C4-2B (cell line): ENCODE results near the gene LYZL6.

ENCODE experiments used
- ZFX ChIP-seq: fragments of 450-650 bp; IDR thresholded peaks from 2 replicates; pipeline ENCODE4 v1.6.1; 2017
- TF ChIP-seq, protein P1 (sequence below): fragments of 450-650 bp; conservative IDR thresholded peaks from 2 replicates; pipeline ENCODE4 v1.5.1; 2017; ENCODE audit warnings: mild to moderate bottlenecking

DNA sequence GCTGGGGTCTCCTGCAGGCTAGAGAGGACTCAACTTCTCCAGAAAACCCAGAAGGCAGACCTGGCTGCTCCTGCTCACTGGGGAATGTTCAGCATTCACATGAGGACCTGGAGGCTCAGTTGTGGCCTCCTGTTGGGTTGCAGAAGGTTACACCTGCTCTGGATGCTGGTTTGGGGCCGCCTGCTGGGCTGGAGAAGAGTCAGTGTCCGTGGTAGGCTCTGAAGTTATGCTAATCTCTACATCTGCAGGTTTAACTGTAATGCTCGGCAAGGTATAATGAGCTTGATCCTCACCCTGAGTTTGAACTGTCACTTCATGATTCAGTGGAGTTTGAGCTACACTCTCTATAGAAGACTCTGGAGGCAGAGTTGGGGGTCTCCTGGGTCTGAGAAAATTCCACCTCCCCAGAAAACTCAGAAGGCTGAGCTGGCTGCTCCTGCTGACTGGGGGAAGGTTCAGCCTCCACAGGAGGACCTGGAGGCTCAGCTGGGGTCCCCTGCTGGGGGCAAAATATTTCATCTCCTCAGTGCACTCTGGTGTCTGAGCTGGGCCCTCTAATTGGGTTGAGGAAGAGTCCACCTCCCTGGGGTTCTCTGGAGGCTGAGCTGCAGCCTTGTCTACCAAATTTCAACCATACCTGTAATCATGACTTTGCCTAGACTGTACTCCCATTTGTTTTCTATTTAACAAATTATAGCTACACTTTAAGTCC is 36.4 kb downstream of the LYZL6 start:
- TF ChIP-seq, protein P1, sequence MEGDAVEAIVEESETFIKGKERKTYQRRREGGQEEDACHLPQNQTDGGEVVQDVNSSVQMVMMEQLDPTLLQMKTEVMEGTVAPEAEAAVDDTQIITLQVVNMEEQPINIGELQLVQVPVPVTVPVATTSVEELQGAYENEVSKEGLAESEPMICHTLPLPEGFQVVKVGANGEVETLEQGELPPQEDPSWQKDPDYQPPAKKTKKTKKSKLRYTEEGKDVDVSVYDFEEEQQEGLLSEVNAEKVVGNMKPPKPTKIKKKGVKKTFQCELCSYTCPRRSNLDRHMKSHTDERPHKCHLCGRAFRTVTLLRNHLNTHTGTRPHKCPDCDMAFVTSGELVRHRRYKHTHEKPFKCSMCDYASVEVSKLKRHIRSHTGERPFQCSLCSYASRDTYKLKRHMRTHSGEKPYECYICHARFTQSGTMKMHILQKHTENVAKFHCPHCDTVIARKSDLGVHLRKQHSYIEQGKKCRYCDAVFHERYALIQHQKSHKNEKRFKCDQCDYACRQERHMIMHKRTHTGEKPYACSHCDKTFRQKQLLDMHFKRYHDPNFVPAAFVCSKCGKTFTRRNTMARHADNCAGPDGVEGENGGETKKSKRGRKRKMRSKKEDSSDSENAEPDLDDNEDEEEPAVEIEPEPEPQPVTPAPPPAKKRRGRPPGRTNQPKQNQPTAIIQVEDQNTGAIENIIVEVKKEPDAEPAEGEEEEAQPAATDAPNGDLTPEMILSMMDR: no peak
- TF ChIP-seq ZFX: no peak
